Calu3 (cell line): Measurements from ENCODE around the gene GLIS1. TPM values are rescaled to one million over a fixed set of nuclear protein-coding genes. Genes with fewer than 3 reads are reported as not detected.

Experiments used
- BruUV-seq: library from RNA; stranded (reverse); fragments of 400-500 nt; replicated peaks from 2 replicates; lab custom pipeline; 2021; lab: Mats Ljungman, UMichigan
- CTCF ChIA-PET: fragments of 300-600 bp; sonication (Branson Sonifier 250); formaldehyde crosslinking; loops from one replicate; lab custom pipeline; 2022; ENCODE audit warnings: antibody characterized with exemption; lab: Charles Lee
- DNase-seq: peaks from one replicate; pipeline ENCODE4 v3.0.0; 2022
- H3K27ac Mint-ChIP-seq: one replicate; pipeline ENCODE4 v1.8.0; 2022; ENCODE audit warnings: mixed read lengths; ENCODE audit not compliant: unreplicated experiment
- H3K27me3 Mint-ChIP-seq: one replicate; pipeline ENCODE4 v1.8.0; 2022; ENCODE audit warnings: mixed read lengths; ENCODE audit not compliant: unreplicated experiment
- H3K36me3 Mint-ChIP-seq: one replicate; pipeline ENCODE4 v1.8.0; 2022; ENCODE audit warnings: mild to moderate bottlenecking, moderate library complexity, mixed read lengths; ENCODE audit not compliant: insufficient read depth, unreplicated experiment
- H3K4me1 Mint-ChIP-seq: one replicate; pipeline ENCODE4 v1.8.0; 2022; ENCODE audit warnings: mild to moderate bottlenecking, low read depth, mixed read lengths; ENCODE audit not compliant: unreplicated experiment
- H3K4me3 Mint-ChIP-seq: one replicate; pipeline ENCODE4 v1.8.0; 2022; ENCODE audit warnings: mild to moderate bottlenecking, low read depth, moderate library complexity, mixed read lengths; ENCODE audit not compliant: unreplicated experiment
- H3K9me3 Mint-ChIP-seq: one replicate; pipeline ENCODE4 v1.8.0; 2022; ENCODE audit warnings: low read depth, mixed read lengths; ENCODE audit not compliant: unreplicated experiment
- CTCF ChIP-seq: fragments of 200-600 bp; IDR thresholded peaks from one replicate; pipeline ENCODE4 v1.8.0; 2022; ENCODE audit warnings: antibody characterized with exemption; ENCODE audit not compliant: unreplicated experiment
- intact Hi-C: fragments of 100-400 bp; cut with micrococcal nuclease; formaldehyde crosslinking; loops from one replicate; pipeline ENCODE4 v1.10.0; 2022; ENCODE audit not compliant: unreplicated experiment
- total RNA-seq: library from RNA; stranded (reverse); gene quantifications from 2 replicates; pipeline ENCODE4 v1.2.3, GENCODE V29; 2022

The GLIS1 gene
- total RNA-seq, 1 experiment from 2014 or later, result not detected

GRCh38 chr1:53629101-53629691 is 109.8 kb downstream of the GLIS1 start:
- Mint-ChIP-seq H3K9me3 (no peaks in the 10 kb centered on the region), H3K27ac (no peak overlapping the region), H3K4me1 (no peaks in the 10 kb centered on the region), H3K27me3 (peaks cover 60% of the 10 kb centered on the region), H3K4me3 (no peak overlapping the region), H3K36me3 (no peaks in the 10 kb centered on the region)
- no TSS peak for BruUV-seq
- DNase-seq, result no peak
- CTCF ChIA-PET, result no interaction called here
- intact Hi-C loops, result no loop called here
- no peak for TF ChIP-seq CTCF

GRCh38 chr1:53628286-53628955 is 110.5 kb downstream of the GLIS1 start:
- H3K27ac Mint-ChIP-seq, result no peak overlapping the region
- intact Hi-C loops, result no loop called here
- H3K9me3 Mint-ChIP-seq, result no peaks in the 10 kb centered on the region
- no peak for DNase-seq
- peaks cover 68% of the 10 kb centered on the region for H3K27me3 Mint-ChIP-seq
- H3K36me3 Mint-ChIP-seq, result no peaks in the 10 kb centered on the region
- no TSS peak for BruUV-seq
- CTCF ChIA-PET, result no interaction called here
- TF ChIP-seq CTCF, result no peak
- no peaks in the 10 kb centered on the region for H3K4me1 Mint-ChIP-seq
- H3K4me3 Mint-ChIP-seq, result no peak overlapping the region

GRCh38 chr1:53627666-53628065 is 111.3 kb downstream of the GLIS1 start:
- Mint-ChIP-seq H3K9me3 (no peaks in the 10 kb centered on the region), H3K4me1 (no peaks in the 10 kb centered on the region), H3K4me3 (no peak overlapping the region), H3K36me3 (no peaks in the 10 kb centered on the region), H3K27me3 (peaks cover 69% of the 10 kb centered on the region), H3K27ac (no peak overlapping the region)
- intact Hi-C loops, result no loop called here
- DNase-seq, result no peak
- CTCF ChIA-PET, result interaction anchor here (0.7 kb wide), 1 partner anchor 31 kb away, joined by 3 read pairs; no protein-coding TSS in a partner anchor
- no TSS peak for BruUV-seq
- no peak for TF ChIP-seq CTCF

- no peak for TF ChIP-seq CTCF
- H3K27ac Mint-ChIP-seq, result no peak overlapping the region
- H3K9me3 Mint-ChIP-seq, result no peaks in the 10 kb centered on the region
- CTCF ChIA-PET, result interaction anchor here (0.7 kb wide), 1 partner anchor 30 kb away, joined by 3 read pairs; no protein-coding TSS in a partner anchor
- BruUV-seq, result no TSS peak
- DNase-seq, result no peak
- H3K4me1 Mint-ChIP-seq, result no peaks in the 10 kb centered on the region
- peaks cover 69% of the 10 kb centered on the region for H3K27me3 Mint-ChIP-seq
- H3K36me3 Mint-ChIP-seq, result no peaks in the 10 kb centered on the region
- intact Hi-C loops, result no loop called here
- H3K4me3 Mint-ChIP-seq, result no peak overlapping the region
Measured at GRCh38 chr1:53627031-53627430, 111.9 kb downstream of the GLIS1 start.
